Activated T-helper 17 cell treated with anti-CD3 and anti-CD28 coated beads, Interleukin-2, amount 50 U/mL, for 72 hours (primary cell): ENCODE results near the gene TIMM13. TPM values are rescaled to one million over a fixed set of nuclear protein-coding genes. Genes with fewer than 3 reads are reported as not detected.

ENCODE experiments used
- ATAC-seq: fragments of 150-1000 bp; cut with Tn5 transposase; replicated peaks from 2 replicates; pipeline ENCODE4 v1.10.0; 2021; ENCODE audit warnings: mild to moderate bottlenecking, moderate library complexity
- H3K27ac Mint-ChIP-seq: one replicate; pipeline ENCODE4 v1.8.0; 2022; ENCODE audit warnings: mixed read lengths
- H3K27me3 Mint-ChIP-seq: one replicate; pipeline ENCODE4 v1.8.0; 2022; ENCODE audit warnings: mixed read lengths
- H3K36me3 Mint-ChIP-seq: one replicate; pipeline ENCODE4 v1.8.0; 2022; ENCODE audit warnings: low read depth, mild to moderate bottlenecking, mixed read lengths
- H3K4me1 Mint-ChIP-seq: one replicate; pipeline ENCODE4 v1.8.0; 2022; ENCODE audit warnings: mixed read lengths
- H3K4me3 Mint-ChIP-seq: one replicate; pipeline ENCODE4 v1.8.0; 2022; ENCODE audit warnings: mild to moderate bottlenecking, mixed read lengths
- H3K9me3 Mint-ChIP-seq: one replicate; pipeline ENCODE4 v1.8.0; 2022; ENCODE audit warnings: mixed read lengths
- total RNA-seq, 2 donors: library from RNA; stranded (reverse); gene quantifications; one replicate each; pipeline ENCODE4 v1.2.3, GENCODE V29; 2022

The TIMM13 gene
- total RNA-seq, 2 donors from 2014 or later, result 51.0 to 140 TPM

GRCh38 chr19:2429917-2430535 is 2.6 kb upstream of the TIMM13 start:
- no peak overlapping the region for H3K27ac Mint-ChIP-seq
- ATAC-seq, result no peak
- H3K4me1 Mint-ChIP-seq, result peaks cover 3% of the 10 kb centered on the region
- peaks cover 42% of the 10 kb centered on the region for H3K36me3 Mint-ChIP-seq
- H3K27me3 Mint-ChIP-seq, result no peaks in the 10 kb centered on the region
- H3K9me3 Mint-ChIP-seq, result no peaks in the 10 kb centered on the region
- H3K4me3 Mint-ChIP-seq, result no peak overlapping the region

- no peaks in the 10 kb centered on the region for H3K27me3 Mint-ChIP-seq
- no peak for ATAC-seq
- no peak overlapping the region for H3K27ac Mint-ChIP-seq
- peaks cover 3% of the 10 kb centered on the region for H3K4me1 Mint-ChIP-seq
- no peaks in the 10 kb centered on the region for H3K9me3 Mint-ChIP-seq
- H3K4me3 Mint-ChIP-seq, result no peak overlapping the region
- peaks cover 36% of the 10 kb centered on the region for H3K36me3 Mint-ChIP-seq
Observed at GRCh38 chr19:2428756-2429711, 1.6 kb upstream of the TIMM13 start.

GRCh38 chr19:2428321-2428690 is 920 bp upstream of the TIMM13 start:
- Mint-ChIP-seq H3K36me3 (peaks cover 36% of the 10 kb centered on the region), H3K27me3 (no peaks in the 10 kb centered on the region), H3K9me3 (no peaks in the 10 kb centered on the region), H3K27ac (peak overlapping the region; percentile 97), H3K4me1 (peaks cover 3% of the 10 kb centered on the region), H3K4me3 (peak overlapping the region; percentile 91)
- no peak for ATAC-seq

- Mint-ChIP-seq H3K27me3 (no peaks in the 10 kb centered on the region), H3K9me3 (no peaks in the 10 kb centered on the region), H3K4me3 (peak overlapping the region; percentile 91)
Observed at GRCh38 chr19:2426611-2427428, 566 bp downstream of the TIMM13 start.

GRCh38 chr19:2425622-2426581 is 1.5 kb downstream of the TIMM13 start:
- Mint-ChIP-seq H3K4me3 (peak overlapping the region; percentile 91), H3K27me3 (no peaks in the 10 kb centered on the region), H3K36me3 (peaks cover 30% of the 10 kb centered on the region), H3K9me3 (no peaks in the 10 kb centered on the region), H3K27ac (peak overlapping the region; percentile 97), H3K4me1 (peaks cover 3% of the 10 kb centered on the region)
- ATAC-seq, result no peak

More at GRCh38 chr19:2426611-2427428, 566 bp downstream of the TIMM13 start:
- ATAC-seq, result peak; percentile 20
- Mint-ChIP-seq H3K4me1 (peaks cover 3% of the 10 kb centered on the region), H3K27ac (peak overlapping the region; percentile 97), H3K36me3 (peaks cover 34% of the 10 kb centered on the region)

GRCh38 chr19:2424686-2425621 is 2.4 kb downstream of the TIMM13 start:
- ATAC-seq, result no peak
- Mint-ChIP-seq H3K4me3 (no peak overlapping the region), H3K27ac (no peak overlapping the region), H3K9me3 (no peaks in the 10 kb centered on the region), H3K4me1 (peaks cover 3% of the 10 kb centered on the region), H3K27me3 (no peaks in the 10 kb centered on the region), H3K36me3 (peaks cover 24% of the 10 kb centered on the region)

GRCh38 chr19:2423915-2424685 is 3.3 kb downstream of the TIMM13 start:
- Mint-ChIP-seq H3K4me3 (no peak overlapping the region), H3K27ac (no peak overlapping the region), H3K4me1 (peaks cover 3% of the 10 kb centered on the region), H3K27me3 (no peaks in the 10 kb centered on the region), H3K9me3 (no peaks in the 10 kb centered on the region), H3K36me3 (peaks cover 24% of the 10 kb centered on the region)
- ATAC-seq, result no peak

GRCh38 chr19:2423071-2423914 is 4.1 kb downstream of the TIMM13 start:
- Mint-ChIP-seq H3K4me3 (no peak overlapping the region), H3K36me3 (peaks cover 24% of the 10 kb centered on the region), H3K27me3 (no peaks in the 10 kb centered on the region), H3K9me3 (no peaks in the 10 kb centered on the region), H3K27ac (no peak overlapping the region), H3K4me1 (peaks cover 3% of the 10 kb centered on the region)
- ATAC-seq, result no peak

- H3K4me3 Mint-ChIP-seq, result no peak overlapping the region
- no peak overlapping the region for H3K27ac Mint-ChIP-seq
- H3K4me1 Mint-ChIP-seq, result no peaks in the 10 kb centered on the region
- H3K36me3 Mint-ChIP-seq, result peaks cover 12% of the 10 kb centered on the region
- H3K27me3 Mint-ChIP-seq, result no peaks in the 10 kb centered on the region
- H3K9me3 Mint-ChIP-seq, result no peaks in the 10 kb centered on the region
- ATAC-seq, result no peak
Observed at GRCh38 chr19:2421581-2422306, 5.6 kb downstream of the TIMM13 start.

- Mint-ChIP-seq H3K27me3 (no peaks in the 10 kb centered on the region), H3K4me3 (no peak overlapping the region), H3K4me1 (no peaks in the 10 kb centered on the region), H3K27ac (no peak overlapping the region), H3K36me3 (no peaks in the 10 kb centered on the region), H3K9me3 (no peaks in the 10 kb centered on the region)
- ATAC-seq, result no peak
Observed at GRCh38 chr19:2420490-2420889, 6.9 kb downstream of the TIMM13 start.

- no peaks in the 10 kb centered on the region for H3K36me3 Mint-ChIP-seq
- H3K4me3 Mint-ChIP-seq, result no peak overlapping the region
- no peak overlapping the region for H3K27ac Mint-ChIP-seq
- ATAC-seq, result no peak
- H3K27me3 Mint-ChIP-seq, result no peaks in the 10 kb centered on the region
- H3K9me3 Mint-ChIP-seq, result no peaks in the 10 kb centered on the region
- no peaks in the 10 kb centered on the region for H3K4me1 Mint-ChIP-seq
Observed at GRCh38 chr19:2419754-2420153, 7.6 kb downstream of the TIMM13 start.
